Gastrocnemius medialis (tissue), 4 donors: ENCODE measurements around the gene GPATCH3.

Experiments
- CTCF ChIP-seq, 5 experiments: fragments of 450-650 bp in 3 of 5; fragments of 200-600 bp in 2 of 5; sonication (generic) in 2 of 5; IDR thresholded peaks in 4 of 5; conservative IDR thresholded peaks in 1 of 5; 1 replicate in 4 of 5; 2 replicates in 1 of 5; pipeline ENCODE4 v1.5.1; 2016 to 2019; ENCODE audit warnings: antibody characterized with exemption in 5 of 5, mild to moderate bottlenecking in 3 of 5, moderate library complexity in 3 of 5
- POLR2A ChIP-seq, 2 donors: fragments of 450-650 bp; IDR thresholded peaks; one replicate each; pipeline ENCODE4 v1.6.1; 2017; ENCODE audit warnings: antibody characterized with exemption in 2 of 2, mild to moderate bottlenecking in 2 of 2, moderate library complexity in 2 of 2

- TF ChIP-seq CTCF (IDR thresholded peaks at IDR 0.05 in 4 of 5, conservative IDR thresholded peaks at IDR 0.05 in 1 of 5) (peak in 1 of 5 experiments; percentile 15), POLR2A (IDR thresholded peaks at IDR 0.05) (peak; percentile 34 to 37)
Observed at GRCh38 chr1:26900001-26900814, at the start of gene GPATCH3.
